HG03175 (cell line): ENCODE results near the gene NFASC.

ENCODE experiments used
- ATAC-seq: cut with Tn5 transposase; IDR thresholded peaks from one replicate; pipeline ENCODE4 v1.9.1; 2021; ENCODE audit warnings: mild to moderate bottlenecking, moderate library complexity; ENCODE audit not compliant: unreplicated experiment

The NFASC gene

GRCh38 chr1:205028924-205029323 lies 158.3 kb downstream of the NFASC start:
- ATAC-seq, result no peak

- ATAC-seq, result no peak
These were observed 159.6 kb downstream of the NFASC start for GRCh38 chr1:205030241-205030640.

GRCh38 chr1:205030896-205031295 lies 160.2 kb downstream of the NFASC start:
- no peak for ATAC-seq

GRCh38 chr1:205032508-205032907 lies 161.8 kb downstream of the NFASC start:
- no peak for ATAC-seq

DNA sequence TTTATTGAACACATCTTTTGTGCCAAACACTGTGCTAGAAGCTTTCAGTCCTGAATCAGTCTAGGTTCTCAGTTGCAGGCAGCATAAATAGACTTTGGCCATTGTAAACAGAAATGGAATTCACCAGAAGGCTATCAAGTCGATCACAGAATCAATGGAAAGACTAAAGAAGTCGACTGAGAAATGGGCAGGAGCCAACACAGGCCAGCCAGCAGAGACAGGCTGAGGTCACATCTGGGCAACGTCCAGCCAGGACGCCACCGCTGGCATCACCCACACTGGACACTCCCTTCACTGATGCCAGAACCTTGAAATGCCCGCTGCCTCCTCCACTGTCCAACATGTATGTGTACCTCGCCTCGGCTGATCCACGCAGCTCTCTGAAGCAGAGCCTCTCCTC lies 166.9 kb downstream of the NFASC start:
- ATAC-seq, result no peak

- ATAC-seq, result no peak
These were observed 167.6 kb downstream of the NFASC start for GRCh38 chr1:205038132-205038786.

- no peak for ATAC-seq
These were observed 170.5 kb downstream of the NFASC start for GRCh38 chr1:205041001-205041715.

- no peak for ATAC-seq
These were observed 171.6 kb downstream of the NFASC start for GRCh38 chr1:205041998-205042910.

DNA sequence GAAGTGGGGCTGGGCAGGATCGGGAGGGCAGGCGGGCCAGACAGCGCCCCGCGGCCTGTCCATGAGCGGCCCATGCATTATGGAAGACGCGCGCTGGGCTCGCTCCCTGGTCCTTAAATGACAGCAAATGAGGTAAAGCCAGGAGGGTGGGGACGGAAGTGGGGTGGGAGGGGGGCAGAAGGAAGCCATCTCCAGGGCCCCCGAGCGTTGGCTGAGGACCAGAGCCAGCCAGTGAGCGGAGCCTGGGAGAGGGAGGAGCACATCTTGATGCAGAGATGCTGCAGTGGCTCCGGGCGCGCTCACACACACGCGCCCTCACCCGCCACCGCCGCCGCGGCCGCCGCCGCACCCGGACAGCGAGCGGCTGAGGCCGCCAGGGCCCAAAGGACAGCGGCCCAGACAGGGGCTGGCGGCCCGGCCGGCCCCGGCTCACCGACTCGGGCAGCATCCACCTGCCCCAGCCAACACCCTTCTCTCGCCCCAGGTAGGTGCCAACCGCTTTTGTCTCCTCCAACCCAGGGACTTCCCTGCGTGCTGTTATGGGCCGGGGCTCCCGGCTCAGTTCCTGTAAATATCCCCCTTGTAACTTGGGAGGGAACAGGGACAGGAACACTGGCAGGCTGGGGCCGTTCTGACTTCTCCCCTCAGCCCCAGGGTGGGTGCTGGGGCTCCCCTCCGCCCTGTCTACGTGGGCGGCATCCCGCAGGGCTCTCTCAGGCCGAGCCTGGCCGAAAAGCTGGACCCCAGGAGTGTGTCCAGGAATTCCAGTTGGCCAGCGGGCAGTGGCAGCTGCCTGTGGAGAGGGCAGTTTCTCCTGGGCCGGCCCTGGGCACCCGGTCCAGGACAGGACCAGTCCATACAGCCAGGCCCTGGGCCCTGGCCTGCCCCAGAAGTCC lies 172.5 kb downstream of the NFASC start, which contains the start of gene CNTN2:
CNTN2 (plus strand) TSS at position 302 of the 896 bp plus-strand sequence. CDS start 9,974 bp downstream, outside the sequence.
- ATAC-seq, result no peak

DNA sequence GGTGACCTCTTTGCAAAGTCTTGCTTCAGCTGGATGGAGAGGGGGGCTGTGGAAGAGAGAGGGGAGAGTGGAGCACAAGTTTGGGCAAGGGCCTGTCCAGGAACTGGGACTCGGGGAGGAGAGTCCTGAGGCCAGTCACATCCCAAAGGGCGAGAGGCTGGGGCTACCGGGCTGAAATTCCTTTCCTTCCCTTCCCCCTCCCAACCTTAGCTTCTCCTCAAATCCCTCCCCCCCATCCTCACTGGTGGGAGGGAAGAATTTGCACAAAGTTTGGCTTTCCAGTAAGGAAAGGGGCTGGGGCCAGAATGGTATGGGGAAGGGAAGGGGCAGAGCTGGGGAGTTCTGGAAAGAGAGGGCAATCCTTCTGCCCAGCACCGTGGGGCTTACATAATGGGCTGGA lies 173.2 kb downstream of the NFASC start:
- no peak for ATAC-seq

DNA sequence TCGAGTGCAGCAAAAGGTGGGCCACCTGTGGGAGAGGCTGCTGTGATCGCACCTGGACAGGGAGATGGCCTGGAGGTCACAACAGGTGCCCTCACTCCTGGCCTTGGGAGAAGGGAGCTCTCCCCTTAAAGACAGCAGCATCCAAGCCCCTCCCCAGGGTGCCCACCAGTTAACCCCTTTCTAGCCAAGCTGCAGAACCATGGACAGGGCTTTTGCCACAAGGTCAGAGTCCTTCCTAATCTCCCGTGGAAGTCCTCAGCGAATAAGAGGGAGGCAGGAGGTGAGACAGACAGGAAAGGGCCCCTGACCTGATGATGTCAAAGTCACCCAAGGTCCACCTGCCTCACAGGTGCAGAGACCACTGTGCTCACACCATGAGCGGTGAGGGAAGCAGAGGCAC lies 174.1 kb downstream of the NFASC start:
- ATAC-seq, result no peak

GRCh38 chr1:205045146-205045545 lies 174.5 kb downstream of the NFASC start:
- ATAC-seq, result no peak

DNA sequence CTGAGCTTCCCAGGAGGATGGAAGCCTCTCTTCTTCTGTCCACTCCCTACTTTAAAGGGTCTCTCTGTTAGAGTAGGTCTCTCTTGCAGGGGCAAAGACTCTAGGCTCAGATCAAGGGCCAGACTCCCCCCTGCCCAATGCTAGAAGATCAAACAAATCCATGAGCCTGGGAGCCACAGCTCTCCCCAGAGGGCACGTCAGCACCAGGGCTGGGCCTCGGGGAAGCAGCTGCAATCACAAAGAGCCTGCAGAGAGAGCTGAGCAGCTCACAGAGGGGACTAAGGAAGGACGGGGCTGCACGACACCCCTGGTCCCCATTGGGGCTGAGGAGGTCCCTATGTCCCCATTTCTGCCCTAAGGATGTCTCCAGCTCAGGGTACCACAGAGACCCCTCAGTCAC lies 176.2 kb downstream of the NFASC start:
- ATAC-seq, result no peak

DNA sequence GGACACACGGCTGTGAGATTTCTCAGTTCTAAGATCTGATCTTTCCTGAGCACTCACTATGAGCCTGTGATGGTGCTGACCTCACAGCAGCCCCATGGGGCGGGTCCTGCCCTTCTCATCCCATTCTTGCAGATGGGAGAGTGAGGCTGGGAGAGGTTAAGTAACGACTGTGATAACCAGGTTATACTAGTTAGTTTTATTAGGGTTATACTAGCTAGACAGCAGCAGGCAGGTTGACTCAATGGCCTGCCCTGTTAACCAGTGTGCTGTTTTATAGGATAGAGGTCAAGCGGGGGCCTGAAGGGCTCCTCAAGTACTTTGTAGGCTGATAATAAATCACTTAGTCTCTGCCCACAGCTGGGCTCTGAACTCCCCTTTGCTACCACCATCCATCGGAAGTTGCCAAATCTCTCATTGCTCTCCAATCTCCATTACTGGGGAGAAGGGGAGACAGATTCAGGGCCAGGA lies 177.1 kb downstream of the NFASC start:
- no peak for ATAC-seq

- no peak for ATAC-seq
These were observed 177.7 kb downstream of the NFASC start for GRCh38 chr1:205048382-205048781.

DNA sequence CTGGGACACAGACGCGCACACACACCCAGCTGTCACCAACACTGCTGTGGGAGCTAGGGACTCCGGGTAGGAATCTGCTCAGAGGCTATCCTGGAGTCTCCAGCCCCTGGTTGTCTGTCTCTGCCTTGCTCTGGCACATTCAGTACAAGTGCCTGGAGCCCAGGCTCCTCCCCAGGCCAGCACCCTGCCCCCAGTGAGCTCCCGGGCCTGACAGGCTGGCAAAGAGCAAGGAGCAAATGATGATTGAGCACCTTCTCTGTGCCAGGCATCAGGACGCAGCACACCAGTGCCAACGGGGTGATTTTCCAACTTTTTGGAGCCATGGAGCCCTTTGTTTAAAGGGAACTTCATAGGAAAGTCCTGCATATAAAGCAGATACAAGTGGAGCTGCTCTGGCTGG lies 178.8 kb downstream of the NFASC start:
- ATAC-seq, result no peak

DNA sequence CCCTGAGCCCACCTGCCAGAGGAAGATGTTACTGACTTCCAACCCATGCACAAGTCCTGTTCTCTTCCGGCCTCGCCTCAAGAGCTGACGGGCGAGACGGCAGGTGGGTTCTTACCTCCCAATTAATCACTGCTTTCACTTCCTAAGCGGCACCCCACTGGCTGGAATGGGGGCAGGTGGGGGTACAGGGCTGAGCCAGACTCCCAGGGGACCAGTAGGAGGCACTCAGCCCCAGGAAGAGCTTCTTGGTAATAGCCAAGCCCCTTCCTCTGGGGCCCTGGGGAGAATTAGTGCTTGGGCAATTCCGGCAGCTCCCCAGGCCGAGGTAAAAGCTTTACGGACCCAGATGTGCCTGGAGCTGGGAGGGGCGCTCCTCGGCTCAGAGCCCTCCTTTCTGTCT lies 182.0 kb downstream of the NFASC start:
- ATAC-seq, result no peak

DNA sequence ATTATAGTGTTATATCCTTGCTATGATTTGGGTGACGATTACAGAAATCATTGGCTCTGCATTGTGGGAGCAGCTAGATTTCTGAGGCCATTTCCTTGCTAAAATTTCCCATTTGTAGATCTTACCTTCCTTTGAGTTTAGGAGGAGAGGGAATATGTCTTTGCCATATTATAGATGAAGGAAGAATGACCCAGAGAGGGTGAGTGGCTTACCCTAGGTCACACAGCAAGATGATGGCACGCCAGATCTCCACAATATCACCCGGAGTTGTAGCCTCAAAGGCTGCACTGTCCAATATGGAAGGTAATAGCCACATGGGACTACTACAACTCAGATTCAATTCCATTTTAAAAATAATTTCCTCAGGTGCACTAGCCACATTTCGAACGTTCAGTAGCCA lies 182.6 kb downstream of the NFASC start:
- no peak for ATAC-seq

DNA sequence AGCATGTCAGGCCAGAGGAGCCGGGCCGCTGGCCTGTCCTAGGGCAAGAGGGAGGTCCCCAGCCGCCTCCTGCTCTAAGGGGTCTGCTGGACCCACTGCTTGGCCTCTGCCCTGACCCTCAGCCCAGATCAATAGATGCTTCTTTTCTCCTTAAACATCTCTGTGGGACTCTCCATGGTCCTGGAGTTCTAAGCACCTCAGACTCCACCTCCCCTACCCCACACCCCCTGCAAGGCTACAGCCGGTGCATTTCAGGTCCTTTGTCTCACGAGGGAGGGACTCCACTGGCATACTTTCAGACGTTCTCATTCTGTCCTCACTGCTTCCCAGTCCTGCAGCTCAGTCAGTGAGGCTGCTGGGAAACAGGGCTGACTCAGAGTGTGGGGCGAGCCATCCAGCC lies 183.4 kb downstream of the NFASC start:
- no peak for ATAC-seq

- ATAC-seq, result no peak
These were observed 185.5 kb downstream of the NFASC start for GRCh38 chr1:205056188-205056611.
